HG03520 (cell line): ENCODE measurements around the gene CEP128.

Experiments used
- ATAC-seq: cut with Tn5 transposase; IDR thresholded peaks from one replicate; pipeline ENCODE4 v1.9.1; 2021; ENCODE audit warnings: mild to moderate bottlenecking, moderate library complexity; ENCODE audit not compliant: unreplicated experiment

The CEP128 gene

GRCh38 chr14:80624581-80624980, 317.0 kb downstream of the CEP128 start:
- ATAC-seq, result no peak

DNA sequence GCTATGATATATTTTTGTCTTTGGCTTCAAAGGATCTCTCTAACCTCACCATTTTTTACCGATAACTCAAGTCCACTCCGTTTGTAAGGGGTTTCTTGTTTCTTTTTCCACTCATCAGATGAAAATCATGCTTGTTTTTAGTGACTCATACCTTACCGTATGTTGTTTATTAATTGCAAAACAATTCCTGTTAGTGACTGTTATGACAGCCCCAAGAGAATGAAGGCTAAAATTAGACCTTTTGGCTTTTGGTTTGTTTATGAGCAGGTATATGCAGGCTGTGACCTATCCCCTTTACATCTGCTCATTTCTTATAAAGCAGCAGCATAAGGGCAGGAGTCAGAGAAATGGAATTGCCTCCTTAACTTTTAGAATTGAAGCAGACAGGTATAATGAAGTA, 319.8 kb downstream of the CEP128 start:
- ATAC-seq, result no peak

GRCh38 chr14:80620434-80620833, 321.1 kb downstream of the CEP128 start:
- no peak for ATAC-seq

GRCh38 chr14:80618751-80619329, 322.7 kb downstream of the CEP128 start:
- ATAC-seq, result no peak

- peak; percentile 50 for ATAC-seq
These were observed 325.7 kb downstream of the CEP128 start for GRCh38 chr14:80615831-80616230.

DNA sequence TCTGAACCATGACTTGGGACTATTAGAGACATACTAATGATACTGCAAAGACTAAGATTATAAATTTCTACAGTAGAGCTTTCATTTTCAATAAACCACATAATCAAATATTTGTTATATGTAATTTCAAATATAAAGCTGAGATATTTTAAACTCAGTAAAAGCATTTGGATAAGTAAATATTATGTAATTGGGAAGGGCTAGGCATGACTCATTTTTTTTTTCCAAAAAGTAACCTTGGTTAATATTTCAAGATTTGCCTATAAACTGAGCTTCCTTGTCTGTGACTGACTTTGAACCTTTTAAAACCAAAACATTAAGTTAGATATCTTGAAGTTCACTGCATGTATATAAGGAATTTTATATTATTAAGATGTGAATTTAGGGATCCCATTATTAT, 332.5 kb downstream of the CEP128 start:
- ATAC-seq, result no peak

DNA sequence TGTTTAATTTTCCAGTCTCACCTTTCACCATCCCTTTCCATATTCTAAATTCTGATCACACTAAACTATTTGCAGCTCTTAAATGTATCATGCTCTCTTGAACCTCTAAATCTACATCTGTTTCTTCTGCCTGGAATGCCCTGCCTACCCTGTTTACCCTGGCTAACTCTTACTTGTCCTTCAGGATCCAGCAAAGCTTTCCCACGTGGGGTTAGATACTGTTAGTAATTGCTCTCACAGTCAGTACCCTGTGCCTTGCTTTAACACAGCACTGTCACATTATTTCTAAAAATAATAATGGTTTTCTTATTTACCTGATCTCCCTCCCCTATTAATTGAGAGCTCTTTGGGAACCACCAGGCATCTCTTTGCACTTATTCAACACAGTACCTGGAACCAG, 333.0 kb downstream of the CEP128 start:
- no peak for ATAC-seq

DNA sequence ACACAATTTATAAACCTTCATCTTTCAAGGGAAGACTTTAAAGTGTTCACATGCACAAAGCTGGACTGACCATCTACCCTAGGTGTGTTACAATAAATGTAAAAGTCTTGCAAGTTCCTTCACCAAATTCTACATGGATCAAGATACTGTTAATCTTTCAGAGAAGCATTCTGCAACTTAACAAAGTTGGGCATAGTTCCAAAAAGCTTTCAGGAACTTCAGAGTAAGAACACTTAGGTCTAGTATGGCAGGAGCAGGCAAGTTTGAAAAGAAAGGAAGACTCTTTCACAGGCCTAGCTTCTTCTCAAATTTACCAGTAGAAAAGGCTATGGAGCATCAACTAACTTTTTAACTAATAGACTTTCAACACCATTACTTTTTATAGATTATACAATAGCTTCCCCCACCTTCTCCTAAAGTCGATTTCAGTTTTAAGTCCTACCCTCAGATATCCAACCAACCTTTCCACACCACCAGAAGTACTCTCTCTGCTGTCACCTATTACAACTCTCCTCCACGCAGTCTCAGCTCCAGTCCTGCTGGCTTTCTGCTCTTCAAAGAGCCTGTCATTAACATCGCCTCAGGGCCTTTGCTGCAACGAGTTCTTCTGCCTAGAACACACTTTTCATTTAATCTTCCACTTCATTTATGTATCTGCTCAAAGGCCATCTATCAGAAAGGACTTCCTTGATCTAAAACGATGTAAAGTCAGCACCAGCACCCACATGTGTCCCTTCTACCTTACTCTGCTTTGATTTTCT, 333.9 kb downstream of the CEP128 start:
- ATAC-seq, result no peak

GRCh38 chr14:80606347-80606772, 335.2 kb downstream of the CEP128 start:
- ATAC-seq, result no peak

DNA sequence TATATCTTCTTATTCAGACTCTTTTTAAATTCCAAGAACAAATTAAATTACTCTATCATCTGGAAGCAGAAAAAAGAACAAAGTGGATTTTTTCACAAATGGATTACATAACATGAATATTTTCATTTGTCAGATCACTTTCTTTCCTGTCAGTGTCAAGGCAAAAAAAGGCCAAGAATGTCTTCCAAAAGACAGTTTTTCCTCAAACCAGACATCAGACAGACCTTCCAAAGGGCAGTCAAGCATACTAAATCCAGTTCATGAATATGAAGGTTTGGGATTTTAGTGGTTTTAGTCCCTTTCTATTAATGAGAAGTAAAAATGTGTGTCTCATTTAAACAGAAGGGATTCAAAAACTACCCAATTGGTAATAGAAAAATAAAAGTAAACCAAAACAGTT, 336.0 kb downstream of the CEP128 start:
- ATAC-seq, result no peak

DNA sequence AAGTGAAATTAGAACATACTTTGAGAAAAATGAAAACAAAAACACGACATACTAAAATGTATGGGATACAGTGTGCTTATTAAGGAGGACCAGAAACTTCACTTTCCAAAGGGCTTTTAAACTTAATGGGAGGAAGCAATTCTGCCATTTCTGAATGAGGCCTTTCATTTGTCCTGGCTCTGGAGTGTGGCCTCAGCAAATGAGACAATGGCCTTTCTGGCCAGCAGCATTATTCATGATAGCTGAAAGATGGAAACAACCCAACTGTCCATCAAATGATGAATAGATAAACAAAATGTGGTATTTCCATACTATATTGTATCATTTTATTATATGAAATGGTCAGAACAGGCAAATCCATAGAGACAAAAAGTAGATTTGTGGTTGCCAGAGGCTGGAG, 338.6 kb downstream of the CEP128 start:
- ATAC-seq, result no peak

DNA sequence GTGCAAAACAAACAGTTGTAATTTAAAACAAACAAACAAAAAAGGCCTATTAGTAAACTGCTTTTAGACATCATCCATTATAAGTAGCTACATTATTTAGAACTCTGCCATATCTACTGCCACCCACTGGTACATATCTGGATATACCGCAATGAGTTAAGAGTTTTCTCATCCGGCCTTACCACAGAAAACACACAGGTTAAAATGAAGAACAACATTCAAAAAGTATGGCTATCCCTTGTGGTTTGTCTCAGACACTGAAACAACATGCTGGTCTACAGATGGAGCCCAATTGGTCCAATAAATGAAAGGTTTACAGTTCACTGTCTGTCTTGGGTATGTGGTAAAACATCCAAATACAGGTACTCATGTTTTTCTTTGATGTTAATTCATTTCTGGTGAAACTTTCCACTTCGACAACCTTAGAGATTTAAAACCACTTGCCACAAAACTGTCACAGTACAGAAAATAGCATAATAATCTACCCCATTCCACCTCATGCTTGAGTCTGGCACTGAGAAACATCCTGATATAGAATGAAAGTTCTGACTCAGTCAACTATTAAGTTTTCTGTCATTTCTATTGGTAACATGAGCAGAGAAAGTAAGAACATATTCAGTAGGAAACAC, 354.3 kb downstream of the CEP128 start:
- ATAC-seq, result peak; percentile 90

- ATAC-seq, result no peak
These were observed 355.4 kb downstream of the CEP128 start for GRCh38 chr14:80586131-80586530.

DNA sequence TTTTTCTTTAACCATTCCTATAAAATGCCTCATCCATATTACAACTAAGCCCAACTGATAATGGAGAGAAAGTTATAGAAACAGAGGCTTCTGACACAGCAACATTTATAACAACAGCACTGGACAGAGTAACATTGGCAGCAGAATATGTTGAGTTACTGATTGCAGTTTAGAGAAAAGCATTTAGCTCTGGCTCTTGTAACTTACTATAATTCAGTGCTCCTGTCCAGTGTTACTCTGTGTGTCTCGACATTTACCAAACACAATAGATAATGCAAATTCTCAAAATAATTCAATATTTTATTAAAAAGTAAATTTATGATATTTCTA, 356.1 kb downstream of the CEP128 start:
- no peak for ATAC-seq

GRCh38 chr14:80584744-80585505, 356.6 kb downstream of the CEP128 start:
- no peak for ATAC-seq

- ATAC-seq, result no peak
These were observed 363.9 kb downstream of the CEP128 start for GRCh38 chr14:80577599-80577998.

DNA sequence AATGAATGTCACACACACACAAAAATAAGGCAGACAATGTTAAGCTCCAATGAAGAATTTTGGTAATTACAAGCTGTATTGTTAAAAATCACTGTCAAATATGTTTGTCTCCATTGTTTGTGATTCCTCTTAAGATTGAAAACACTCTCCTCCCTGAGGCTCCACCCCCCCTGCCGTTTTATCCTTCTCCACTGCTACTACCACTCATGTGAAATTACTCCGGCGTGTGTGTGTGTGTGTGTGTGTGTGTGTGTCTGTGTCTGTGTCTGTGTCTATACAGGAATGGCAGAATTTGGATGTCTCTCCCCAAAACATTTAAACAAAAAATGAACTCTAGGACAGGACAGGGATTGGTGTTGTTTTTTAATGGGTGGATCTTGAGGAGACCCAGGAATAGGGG, 365.1 kb downstream of the CEP128 start:
- no peak for ATAC-seq

GRCh38 chr14:80575763-80576162, 365.8 kb downstream of the CEP128 start:
- no peak for ATAC-seq

DNA sequence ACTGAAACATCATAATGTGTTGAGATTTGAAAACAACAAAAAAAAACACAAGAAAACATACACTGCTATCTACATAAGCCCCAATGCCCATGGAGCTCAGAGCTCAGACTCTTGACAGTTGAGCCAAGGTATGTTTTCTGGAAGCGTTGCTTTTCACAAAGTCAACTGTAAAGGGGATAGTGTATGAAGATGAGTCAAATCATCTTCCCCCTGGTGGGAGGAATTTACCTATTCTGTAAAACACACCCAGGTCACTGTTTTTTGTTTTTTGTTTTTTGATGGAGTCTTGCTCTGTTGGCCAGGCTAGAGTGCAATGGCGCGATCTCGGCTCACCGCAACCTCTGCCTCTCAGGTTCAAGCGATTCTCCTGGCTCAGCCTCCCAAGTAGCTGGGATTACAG, 368.9 kb downstream of the CEP128 start:
- no peak for ATAC-seq

DNA sequence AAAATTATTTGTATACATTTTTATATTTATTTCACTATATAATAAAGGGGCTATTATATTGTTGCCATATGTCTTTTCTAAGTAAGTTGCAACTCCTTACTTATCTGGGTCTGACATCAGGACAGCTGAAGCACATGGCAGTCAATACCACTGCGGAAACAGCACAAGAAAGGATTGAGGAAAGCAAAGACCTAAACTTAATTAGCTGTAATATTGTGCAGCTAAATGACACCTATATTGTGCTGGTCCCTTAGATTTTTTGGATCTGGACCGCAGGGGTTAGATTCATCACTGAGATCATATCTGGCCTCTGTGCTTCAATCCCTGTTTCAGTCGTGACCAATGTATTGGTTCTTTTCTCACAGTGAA, 370.6 kb downstream of the CEP128 start:
- ATAC-seq, result no peak

DNA sequence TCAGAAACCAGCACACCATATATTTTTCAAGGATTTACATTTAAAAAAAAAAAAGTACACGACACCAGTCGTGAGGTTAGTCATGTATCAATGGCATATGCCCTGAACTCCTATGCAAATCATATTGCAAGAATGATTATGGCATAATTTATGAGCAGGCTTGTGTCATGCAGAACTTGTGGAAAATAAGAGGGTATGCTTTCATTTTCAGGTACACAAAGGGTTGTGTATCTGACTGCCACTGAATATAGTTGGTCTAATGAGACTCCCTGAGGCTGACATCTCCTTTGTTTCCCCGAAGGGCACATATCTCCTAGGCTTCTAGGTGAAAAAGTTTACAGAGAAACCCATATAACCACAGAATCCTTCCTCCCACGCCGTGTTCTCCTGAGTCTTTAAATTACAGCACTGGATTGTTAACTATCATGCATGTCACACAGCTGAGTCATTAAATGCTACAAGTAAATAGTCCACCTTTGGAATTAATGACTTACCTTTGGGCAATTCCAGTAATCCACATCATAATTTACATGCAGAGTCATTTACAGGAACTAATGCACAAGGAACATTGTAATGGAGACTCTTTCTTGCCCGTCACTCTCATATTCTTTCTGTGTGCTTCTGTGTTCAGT, 373.5 kb downstream of the CEP128 start:
- ATAC-seq, result no peak
